GM19455 (cell line): ENCODE data around the gene MVD.

ENCODE experiments used
- ATAC-seq: cut with Tn5 transposase; IDR thresholded peaks from one replicate; pipeline ENCODE4 v1.9.1; 2021; ENCODE audit not compliant: unreplicated experiment

Gene MVD

GRCh38 chr16:88662843-88663606, at the start of gene MVD:
Gene MVD, minus strand, starts transcription at chr16:88663091. Its CDS starts 11 bp downstream, at chr16:88663080.
- peak; percentile 94 for ATAC-seq

- no peak for ATAC-seq
These were observed 49.6 kb upstream of the MVD start for GRCh38 chr16:88712362-88712979.

GRCh38 chr16:88711750-88712340, 49.0 kb upstream of the MVD start:
- ATAC-seq, result no peak

GRCh38 chr16:88710556-88710955, 47.7 kb upstream of the MVD start:
- no peak for ATAC-seq

GRCh38 chr16:88706965-88707826, 44.3 kb upstream of the MVD start:
- no peak for ATAC-seq

GRCh38 chr16:88706229-88706964, 43.5 kb upstream of the MVD start, which contains the start of the genes CTU2 and RNF166:
Gene CTU2, plus strand, starts transcription at chr16:88706503. Its CDS starts 28 bp downstream, at chr16:88706531.
Gene RNF166, minus strand, starts transcription at chr16:88706408. Its CDS starts 83 bp downstream, at chr16:88706325.
- ATAC-seq, result peak; percentile 55

GRCh38 chr16:88705801-88706228, 42.9 kb upstream of the MVD start:
- peak; percentile 14 for ATAC-seq

- ATAC-seq, result no peak
These were observed 42.3 kb upstream of the MVD start for GRCh38 chr16:88705076-88705684.

- no peak for ATAC-seq
These were observed 40.8 kb upstream of the MVD start for GRCh38 chr16:88703486-88704309.

GRCh38 chr16:88702371-88703210, 39.7 kb upstream of the MVD start:
- no peak for ATAC-seq

GRCh38 chr16:88701581-88702370, 38.9 kb upstream of the MVD start:
- ATAC-seq, result no peak

GRCh38 chr16:88700636-88701482, 38.0 kb upstream of the MVD start:
- ATAC-seq, result peak; percentile 52

- no peak for ATAC-seq
These were observed 37.4 kb upstream of the MVD start for GRCh38 chr16:88700322-88700635.

GRCh38 chr16:88699180-88699579, 36.3 kb upstream of the MVD start:
- no peak for ATAC-seq

GRCh38 chr16:88698646-88699045, 35.8 kb upstream of the MVD start:
- no peak for ATAC-seq

GRCh38 chr16:88697831-88698615, 35.1 kb upstream of the MVD start:
- no peak for ATAC-seq
